Activated T-cell treated with anti-CD3 and anti-CD28 coated beads for 1 hour (primary cell): ENCODE results near the gene ULK1.

Experiments
- DNase-seq: peaks from one replicate; pipeline ENCODE4 v3.0.0-alpha.2; 2020; ENCODE audit warnings: low read depth

ULK1 gene

DNA sequence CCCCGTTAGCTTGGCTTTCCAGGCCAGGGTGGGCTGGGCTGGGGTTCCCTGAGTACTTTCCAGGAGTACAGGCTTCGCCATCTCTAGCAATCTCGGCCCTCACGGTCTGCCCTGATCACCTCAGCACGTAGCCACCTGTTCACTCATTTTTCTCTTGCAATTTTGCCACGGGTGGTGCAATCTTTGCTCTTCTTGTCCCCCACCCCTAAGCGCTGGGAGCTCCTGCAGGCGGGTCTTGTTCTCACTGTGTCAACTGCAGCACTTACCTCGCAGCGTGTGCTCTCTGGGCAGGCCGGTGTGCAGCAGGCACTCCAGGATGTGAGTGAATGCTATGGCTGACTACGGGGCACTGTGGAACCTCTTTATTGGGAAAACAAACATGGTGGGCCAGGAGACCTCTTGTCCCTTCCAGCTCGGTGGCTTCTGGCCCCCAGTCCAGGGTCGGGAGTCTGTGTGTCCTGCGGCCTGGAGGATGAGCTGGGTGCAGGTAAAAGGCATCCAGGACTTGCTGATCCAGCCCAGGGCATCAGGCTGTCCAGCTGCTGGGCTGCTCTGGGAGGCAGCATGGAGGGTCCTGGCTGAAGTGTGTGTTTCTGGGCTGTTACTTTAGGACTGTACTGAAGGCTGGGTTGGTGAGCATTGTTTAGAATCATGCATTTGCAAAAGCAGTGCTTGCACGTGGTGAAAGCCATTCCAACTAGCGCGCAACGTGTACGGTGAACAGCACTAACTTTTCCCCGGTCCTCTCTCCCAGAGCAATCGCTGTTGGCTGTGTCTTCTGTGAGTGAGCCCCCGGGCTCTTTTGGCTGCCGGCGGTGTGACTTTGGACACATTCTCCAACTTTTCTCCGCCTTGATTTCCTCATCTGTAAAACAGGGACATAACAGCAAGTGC lies 1.5 kb upstream of the ULK1 start:
- no peak for DNase-seq

DNA sequence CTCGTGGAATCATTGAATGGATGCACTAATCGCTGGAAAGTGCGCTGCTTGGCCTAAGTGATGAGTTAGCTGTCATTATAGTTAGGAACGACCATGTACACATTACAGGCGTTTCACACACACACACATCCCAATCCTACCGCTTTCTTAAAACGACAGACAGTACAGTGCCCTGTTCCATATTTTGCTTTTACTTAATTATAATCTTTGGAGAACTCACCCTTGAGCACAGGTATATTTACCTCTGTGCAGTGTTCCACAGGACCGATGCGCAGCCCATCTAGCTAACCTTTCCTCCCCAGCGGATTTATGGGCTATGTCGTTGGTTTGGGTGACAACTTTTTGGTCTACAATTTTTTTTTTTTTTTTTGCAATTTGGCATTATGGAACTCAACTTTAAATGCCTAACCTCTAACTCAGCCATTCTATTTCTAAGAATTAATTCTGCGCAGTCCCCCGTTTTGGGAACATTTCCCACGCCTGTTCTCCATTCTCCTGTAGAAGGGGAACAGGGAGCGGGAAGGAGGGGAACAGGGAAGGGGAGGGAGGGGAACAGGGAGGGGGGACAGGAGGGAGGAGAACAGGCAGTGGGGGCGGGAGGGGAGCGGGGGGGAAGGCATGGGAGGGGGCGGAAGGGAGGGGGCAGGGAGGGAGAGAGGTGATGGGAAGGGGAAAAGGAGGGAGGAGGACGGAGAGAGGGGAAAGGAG lies 663 bp upstream of the ULK1 start:
- DNase-seq, result no peak

DNA sequence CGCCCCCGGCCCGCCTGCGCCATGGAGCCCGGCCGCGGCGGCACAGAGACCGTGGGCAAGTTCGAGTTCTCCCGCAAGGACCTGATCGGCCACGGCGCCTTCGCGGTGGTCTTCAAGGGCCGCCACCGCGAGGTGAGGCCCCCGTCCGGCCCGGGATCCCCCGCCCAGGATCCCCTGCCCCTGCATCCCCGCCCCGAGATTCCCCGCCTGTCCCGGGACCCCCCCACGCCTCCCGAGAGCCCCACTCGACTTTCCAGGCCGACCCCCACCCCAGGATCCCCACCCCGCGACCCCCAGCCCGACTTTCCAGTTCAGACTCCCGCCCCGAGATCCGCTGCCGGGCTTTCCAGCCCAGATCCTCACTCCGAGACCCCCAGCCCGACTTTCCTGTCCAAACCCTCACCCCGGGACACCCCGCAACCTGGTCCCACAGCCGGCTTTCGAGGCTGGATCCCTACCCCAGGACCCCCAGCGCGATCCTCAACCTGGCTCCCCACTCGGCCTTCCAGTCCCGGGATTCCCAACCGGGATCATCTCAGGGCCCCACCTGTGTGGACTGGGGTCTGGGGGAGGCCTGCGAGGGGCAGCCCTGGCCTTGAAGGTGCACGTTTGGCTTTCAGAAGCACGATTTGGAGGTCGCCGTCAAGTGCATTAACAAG lies 688 bp downstream of the ULK1 start:
- DNase-seq, result no peak

DNA sequence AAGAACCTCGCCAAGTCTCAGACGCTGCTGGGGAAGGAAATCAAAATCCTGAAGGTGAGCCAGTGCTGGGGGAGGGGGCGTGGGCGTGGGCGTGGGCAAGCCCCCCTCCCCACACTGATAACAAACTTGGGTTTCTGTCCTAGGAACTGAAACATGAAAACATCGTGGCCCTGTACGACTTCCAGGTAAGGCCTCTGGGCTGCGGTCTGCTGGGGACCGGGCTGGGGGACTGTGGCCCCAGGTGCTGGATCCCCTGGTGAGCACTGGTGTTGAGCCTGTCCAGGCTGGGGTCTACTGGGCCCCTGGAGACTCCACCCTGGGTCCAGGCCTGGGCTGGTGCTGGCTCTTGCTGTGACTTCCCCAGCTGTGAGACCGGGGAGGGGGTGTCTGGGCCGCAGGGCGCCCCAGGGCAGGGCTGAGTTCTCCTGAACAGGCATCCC lies 1.2 kb downstream of the ULK1 start:
- DNase-seq, result no peak

DNA sequence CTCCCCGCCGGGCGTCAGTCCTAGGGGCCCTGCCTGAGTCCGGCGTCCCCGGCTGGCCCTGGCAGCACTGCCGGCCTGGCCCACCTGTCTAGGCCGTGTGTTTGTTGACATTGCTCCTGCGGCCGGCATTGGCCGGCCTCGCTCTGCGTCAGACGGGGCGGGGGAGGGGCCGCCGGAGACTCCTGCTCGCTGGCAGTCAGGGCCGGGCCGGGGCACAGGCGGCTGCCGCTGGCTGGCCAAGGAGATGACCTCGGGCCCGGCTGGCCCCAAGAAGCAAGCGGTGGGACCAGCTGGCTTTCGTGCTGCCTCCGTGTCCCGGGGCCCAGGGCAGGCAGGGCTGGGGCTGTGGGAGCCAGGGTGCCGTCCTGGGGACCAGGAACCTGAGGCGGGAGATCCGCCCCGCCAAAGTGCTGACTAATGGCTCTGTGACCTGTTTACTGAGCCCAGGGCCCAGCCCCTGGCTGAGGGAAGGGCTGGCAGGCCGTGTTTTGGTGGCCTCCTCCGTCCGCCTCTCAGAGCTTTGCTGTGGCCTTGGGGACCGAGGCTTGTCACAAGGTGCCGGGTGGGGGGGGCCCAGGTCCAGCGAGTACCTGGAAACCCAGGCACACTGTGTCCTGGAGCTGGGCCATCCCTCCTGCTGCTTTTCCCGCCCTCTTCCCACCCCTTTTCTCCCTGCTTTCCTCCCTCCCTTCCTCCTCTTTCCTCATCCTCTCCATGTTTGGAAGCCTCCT lies 1.8 kb downstream of the ULK1 start:
- peak; percentile 42 for DNase-seq

DNA sequence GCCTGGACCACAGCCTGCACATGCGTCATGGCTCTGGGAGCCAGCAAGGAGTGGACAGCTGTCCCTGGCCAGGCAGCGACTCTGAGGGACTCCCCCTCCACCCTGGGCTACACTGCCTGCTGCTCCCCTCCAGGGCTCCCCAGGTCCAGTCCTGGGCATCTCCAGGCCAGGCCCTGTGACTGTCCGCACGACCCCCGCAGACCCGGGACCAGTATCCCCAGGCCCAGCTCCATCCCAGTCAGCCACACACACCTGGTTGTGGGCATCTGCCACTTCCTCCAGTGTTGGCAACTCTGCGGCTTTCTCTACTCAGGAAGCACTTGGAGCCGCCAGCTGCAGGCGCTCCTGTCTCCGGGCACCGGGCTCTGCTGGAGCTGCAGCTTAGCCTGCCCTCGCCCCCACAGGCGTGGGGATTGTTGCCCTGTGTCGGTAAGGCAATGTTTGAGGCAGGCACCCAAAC lies 2.4 kb downstream of the ULK1 start:
- no peak for DNase-seq

DNA sequence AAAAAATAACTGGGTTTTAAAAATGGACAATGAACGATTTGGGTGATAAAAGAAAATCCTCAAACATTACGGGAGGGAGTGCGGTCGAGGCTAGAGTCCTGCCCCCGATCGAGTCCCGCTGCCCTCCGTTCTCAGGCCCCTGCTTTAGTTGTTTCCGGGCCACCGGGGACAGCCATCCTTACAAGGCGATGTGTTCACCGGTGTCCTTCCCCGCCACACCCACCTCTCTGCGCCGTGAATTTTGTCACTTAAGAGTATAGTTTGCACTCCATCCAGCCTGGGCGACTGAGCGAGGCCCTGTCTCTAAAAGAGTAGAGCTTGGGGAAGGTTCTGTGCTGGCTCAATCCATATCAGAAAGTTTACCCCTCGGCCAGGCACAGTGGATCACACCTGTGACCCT lies 2.9 kb downstream of the ULK1 start:
- DNase-seq, result no peak

DNA sequence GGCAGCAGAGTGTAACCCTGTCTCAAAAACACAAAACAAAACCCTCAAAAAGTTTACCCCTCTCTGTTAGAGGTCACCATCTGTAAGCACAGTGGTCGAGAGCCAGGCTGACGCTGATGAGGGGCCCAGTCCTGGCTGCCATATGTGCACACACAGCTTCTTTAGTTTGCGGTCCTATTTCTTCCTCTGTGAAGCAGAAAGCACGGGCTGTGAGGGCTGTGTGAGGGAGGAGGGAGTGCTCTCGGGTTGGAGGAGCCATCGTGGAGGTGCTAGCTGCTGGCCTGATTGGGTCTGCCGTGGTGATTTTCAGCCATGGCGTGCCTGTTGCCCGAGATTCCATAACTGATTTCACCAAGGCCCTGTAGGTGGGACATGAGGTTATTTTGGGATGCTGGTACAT lies 3.5 kb downstream of the ULK1 start:
- no peak for DNase-seq

DNA sequence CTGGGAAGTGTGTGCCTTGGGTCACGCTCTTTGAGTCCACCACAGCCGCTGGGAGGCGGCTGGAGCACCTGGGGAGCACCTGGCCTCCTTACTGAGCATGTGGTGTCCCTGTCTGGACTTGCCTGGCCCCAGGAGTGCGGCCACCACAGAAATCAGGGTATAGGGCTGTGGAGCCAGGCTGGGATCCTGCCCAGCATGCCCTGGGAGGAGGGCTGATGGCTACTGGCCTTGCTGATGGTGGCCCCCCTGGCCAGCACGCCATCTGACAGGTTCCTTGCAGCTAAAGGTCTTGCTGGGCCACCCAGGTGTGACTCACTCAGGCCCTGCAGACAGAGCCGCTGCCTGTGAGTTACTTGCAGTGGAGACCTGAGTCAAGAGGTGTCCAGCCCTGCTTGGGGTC lies 6.0 kb downstream of the ULK1 start:
- no peak for DNase-seq

DNA sequence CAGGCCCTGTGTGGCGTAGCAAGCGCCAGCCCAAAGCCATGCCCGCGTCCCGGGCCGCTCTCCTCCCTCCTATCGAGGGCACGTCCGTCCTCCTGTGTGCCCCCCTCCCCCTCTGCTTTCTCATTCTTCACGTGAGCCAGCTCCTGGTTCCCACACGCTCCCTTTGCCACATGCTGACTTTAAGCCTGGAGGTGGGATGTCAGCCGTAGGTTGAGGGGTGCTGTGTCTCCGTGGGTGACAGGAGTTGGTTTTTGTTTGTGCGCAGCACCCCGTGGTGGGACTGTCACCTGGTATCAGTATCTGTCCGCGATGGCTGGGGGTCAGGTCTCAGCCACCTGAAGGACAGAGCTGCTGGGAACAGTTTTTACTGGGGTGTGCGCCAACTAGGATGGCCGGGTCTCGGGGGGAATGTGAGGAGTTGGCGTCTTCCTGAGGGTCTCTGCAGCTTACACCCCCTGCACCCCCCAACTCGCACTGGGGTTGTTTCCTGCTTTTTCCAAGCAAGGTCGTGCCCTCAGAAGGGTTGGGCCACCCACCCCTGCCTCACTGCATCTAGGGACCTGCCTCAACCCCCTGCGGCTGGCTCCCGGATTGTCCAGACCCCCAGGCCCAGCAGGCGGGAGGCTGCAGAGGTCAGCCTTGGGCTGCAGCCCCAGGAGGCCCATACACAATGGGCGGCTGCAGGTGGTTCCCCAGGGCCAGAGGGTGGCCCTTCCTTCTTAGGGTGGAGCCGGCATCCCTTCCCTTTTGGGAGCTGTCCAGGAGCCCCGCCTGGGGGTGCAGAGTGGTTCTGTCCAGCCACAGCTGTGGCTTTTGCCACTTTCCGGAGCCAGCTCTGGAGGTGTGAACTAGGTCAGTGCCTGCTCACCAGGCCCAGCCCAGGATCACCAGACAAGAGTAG lies 7.3 kb downstream of the ULK1 start:
- no peak for DNase-seq

DNA sequence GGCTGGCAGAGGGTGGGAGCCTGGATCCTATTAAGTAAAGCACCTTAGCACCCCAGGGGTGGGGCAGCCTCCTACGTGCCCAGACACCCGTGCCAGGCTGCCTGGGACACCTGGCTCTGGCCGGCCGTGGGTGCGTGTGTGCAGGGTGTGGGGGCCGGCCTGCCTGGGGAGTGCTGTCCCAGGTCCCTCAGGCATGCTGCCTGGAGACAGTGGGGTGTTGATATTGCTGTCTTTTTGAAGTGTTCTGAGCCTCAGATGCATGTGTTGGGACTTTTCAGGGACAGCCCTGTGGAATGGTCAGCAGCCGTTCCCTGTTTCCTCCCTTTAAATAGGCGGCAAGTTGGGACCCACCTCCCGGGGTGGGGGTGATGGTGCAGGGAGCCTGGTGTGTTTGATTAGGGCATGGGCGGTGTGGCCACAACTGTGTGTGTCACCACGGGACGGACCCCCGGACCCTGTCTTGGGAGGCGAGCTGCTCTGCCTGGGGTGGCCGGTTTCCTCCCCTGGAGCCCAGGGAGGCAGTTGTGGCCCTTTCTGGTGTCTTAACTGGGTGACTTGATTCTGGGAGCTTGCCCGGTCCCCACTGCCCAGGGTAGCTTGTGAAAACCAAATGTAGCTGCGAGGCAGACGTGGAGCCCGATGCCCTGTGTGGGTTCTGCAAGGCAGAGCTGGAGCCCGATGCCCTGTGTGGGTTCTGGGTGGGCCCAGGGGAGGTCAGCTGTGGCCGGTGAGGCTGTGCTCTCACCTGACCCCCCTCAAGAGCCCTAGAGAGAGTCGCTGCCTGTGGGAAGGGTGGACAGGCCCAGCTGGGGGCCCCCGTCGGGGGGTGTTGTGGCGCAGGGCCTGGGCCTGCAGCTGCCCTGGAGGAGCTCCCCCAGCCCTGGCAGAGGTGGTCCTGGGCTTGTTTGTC lies 8.2 kb downstream of the ULK1 start:
- DNase-seq, result no peak

DNA sequence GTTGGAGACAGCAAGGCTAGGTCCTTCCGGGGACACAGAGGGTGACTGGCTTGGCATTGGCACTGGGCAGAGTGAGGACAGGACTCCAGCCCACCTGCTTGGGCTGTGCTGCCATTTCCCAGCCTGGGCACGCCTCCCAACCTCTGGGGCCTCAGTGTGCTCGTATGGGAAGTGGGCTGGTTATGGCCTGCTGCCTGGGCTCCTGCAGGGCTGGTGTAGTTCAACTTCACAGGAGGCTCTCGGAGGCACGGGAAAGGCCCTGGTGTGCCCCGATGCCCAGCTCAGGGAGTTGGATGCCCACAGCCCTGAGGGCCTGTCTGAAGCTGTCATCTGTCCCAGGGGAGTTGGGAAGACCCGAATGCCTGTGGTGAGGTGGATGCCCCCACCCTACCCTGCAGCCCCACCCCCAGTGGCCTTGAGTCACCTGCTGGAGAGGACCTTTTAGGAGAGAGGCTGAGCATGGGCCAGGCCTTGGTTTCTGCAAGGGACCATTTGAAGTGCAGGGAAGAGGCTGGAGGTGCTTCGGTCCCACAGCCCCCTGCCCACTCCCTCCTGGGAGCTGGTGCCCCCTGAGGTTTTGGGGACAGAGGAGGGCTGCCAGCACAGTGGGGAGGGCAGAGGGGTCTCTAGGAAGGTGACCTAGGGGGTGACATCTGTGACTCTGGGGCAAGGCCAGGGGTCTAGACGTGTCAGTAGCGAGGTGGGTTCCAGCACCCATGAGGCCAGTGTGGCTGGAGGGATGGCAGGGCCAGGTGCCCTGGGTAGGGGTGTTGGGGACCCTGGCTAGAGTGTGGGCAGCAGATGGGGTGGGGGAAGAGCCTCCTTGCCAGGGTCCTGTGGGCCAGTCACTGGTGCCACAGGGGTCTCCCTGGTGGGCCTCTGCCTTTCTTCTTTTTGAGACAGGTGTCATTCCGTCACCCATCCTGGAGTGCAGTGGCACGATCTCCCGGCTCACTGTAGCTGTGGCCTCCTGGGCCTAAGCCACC lies 9.1 kb downstream of the ULK1 start:
- no peak for DNase-seq

DNA sequence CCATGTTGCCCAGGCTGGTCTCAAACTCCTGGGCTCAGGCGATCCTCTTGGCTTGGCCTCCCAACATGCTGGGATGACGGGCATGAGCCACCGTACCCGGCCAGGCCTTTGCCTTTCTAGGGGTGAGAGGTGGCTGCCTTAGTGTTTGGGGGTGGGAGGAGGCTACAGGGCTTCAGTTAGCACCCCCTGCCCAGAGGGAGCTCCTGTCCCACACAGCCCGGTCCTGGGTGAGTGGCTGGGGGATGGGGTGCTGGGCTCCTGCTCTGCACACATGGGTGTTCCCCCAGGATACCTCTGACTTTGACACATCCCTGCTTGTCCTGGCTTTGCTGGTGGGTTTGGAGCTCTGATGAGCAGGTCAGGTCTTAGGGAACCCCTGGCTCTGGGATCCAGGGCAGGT lies 9.9 kb downstream of the ULK1 start:
- DNase-seq, result no peak

DNA sequence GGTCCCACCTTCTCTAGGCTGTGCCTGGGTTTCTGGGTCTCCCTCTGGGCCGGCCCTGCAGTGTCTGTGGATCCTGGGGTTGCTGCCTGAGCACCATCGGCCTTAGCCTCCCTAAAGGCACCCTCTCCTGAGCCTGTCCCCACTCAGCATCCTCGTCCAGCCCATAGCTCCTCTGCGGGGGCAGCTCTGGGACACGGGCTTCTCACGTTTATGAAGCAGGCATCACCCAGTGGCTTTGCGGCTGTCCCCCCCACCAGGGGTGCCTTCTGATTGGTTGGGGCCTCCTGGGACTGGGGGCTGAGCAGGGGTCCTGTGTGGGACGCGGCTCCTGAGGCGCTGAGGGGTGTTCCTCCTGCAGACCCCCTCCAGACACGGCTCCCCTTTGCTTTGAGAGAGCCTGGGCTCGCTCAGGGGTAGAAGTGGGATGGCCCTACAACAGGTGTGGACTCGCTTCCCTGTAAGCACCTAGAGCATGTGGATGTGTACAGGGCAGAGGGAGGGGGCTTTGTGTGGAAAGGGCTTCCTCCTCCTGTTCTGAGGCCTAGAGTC lies 10.7 kb downstream of the ULK1 start:
- no peak for DNase-seq

DNA sequence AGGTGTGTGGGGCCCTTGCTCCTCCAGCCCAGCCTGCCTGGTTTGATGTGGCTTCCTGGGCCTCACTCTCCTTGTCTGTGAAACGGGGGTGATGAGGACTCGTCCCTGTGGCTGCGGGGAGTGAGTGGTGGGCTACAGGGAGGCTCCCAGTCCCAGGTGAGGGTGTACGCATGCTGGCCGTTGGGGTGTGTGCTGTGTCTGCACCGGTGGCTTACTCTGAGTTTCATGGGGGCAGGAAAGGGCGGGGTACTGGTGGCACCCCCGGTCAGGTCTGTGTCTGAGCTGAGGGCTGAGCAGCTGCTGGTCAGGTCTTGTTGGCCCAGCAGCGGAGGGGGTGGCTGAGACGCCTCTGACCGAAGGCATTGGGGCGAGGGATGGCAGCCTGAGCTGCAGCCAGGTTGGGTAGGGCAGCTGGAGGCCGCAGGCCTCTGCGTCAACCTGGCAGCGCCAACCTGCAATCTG lies 11.2 kb downstream of the ULK1 start:
- no peak for DNase-seq

DNA sequence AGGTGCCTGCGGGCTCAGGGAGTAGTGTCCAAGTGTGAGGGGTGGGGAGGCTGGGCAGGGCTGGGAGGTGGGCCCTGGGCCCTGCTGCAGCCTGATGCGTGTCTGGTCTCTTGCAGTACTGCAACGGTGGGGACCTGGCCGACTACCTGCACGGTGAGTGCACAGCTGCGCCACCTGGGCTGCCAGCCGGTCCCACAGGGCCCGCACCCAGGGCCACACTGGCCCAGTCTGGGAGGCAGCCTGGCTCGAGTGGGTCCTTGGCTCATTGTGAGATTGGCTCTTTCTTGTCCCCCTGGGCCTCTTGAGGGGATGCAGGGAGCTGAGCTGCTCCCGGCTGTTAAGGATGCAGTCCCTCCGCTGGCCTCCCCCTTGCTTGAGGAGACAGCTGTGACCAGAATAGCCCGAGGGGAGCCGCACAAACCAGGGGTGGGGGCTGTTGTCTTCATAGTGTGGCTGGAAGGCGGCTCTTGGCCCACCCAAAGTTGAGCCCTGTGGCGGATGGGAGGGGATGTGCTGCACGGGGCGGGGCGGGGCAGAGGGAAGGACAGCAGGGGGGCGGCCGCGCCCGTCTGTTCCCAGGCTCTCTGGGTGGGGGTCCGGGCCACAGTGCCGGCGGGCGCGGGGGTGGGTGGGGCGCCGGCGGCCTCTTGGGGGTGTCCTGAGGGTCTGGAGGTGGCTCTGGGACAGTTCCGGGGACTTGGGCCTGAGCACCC lies 13.1 kb downstream of the ULK1 start:
- DNase-seq, result no peak
